Stimulated activated CD4-positive, alpha-beta T cell treated with anti-CD3 and anti-CD28 coated beads, Interleukin-4, amount 100 ng/mL, for 48 hours (primary cell): Measurements from ENCODE around the gene DGCR2.
"Not testable (repeated sequence)": the region's sequence is repeated elsewhere in the genome, so short reads cannot be mapped to it uniquely, and the experiment has no call there.

Experiments used
- DNase-seq, 2 donors: peaks; one replicate each; pipeline ENCODE4 v3.0.0-alpha.2; 2020; ENCODE audit warnings: low read depth in 2 of 2

DGCR2 gene

GRCh38 chr22:19109198-19110063 is 12.8 kb downstream of the DGCR2 start:
- DNase-seq: peak in 1 of 2 donors; percentile 30

- DNase-seq: no peak
These were observed 13.4 kb downstream of the DGCR2 start for GRCh38 chr22:19108807-19109197.

GRCh38 chr22:19107730-19108074 is 14.5 kb downstream of the DGCR2 start:
- no peak for DNase-seq

GRCh38 chr22:19106886-19107729 is 15.1 kb downstream of the DGCR2 start:
- no peak for DNase-seq

- DNase-seq: peak; percentile 21 to 22
These were observed 16.1 kb downstream of the DGCR2 start for GRCh38 chr22:19105867-19106802.

- DNase-seq: no peak
These were observed 16.8 kb downstream of the DGCR2 start for GRCh38 chr22:19105456-19105855.

GRCh38 chr22:19103880-19104821 is 18.1 kb downstream of the DGCR2 start:
- no peak for DNase-seq

- DNase-seq: no peak
These were observed 24.1 kb downstream of the DGCR2 start for GRCh38 chr22:19098157-19098556.

- no peak for DNase-seq
These were observed 24.7 kb downstream of the DGCR2 start for GRCh38 chr22:19097518-19097917.

GRCh38 chr22:19096555-19096954 is 25.7 kb downstream of the DGCR2 start:
- no peak for DNase-seq

- DNase-seq: no peak
These were observed 27.7 kb downstream of the DGCR2 start for GRCh38 chr22:19094393-19094997.

GRCh38 chr22:19092725-19093124 is 29.5 kb downstream of the DGCR2 start:
- no peak for DNase-seq

- DNase-seq: no peak
These were observed 31.6 kb downstream of the DGCR2 start for GRCh38 chr22:19090586-19091127.

- DNase-seq: no peak
These were observed 32.0 kb downstream of the DGCR2 start for GRCh38 chr22:19090183-19090582.

- no peak for DNase-seq
These were observed 33.2 kb downstream of the DGCR2 start for GRCh38 chr22:19088866-19089595.

GRCh38 chr22:19086896-19087295 is 35.3 kb downstream of the DGCR2 start:
- DNase-seq: no peak

GRCh38 chr22:19086417-19086816 is 35.8 kb downstream of the DGCR2 start:
- no peak for DNase-seq

GRCh38 chr22:19085233-19085718 is 36.9 kb downstream of the DGCR2 start:
- no peak for DNase-seq

GRCh38 chr22:19084586-19084985 is 37.6 kb downstream of the DGCR2 start:
- not testable (repeated sequence) for DNase-seq
